ENCODE data around the gene KRT26. TPM values are rescaled to one million over a fixed set of nuclear protein-coding genes. Genes with fewer than 3 reads are reported as not detected.
A peak's percentile ranks its signal among the peaks of the same experiment; 100 is the strongest.

Gene KRT26
- total RNA-seq, 1 experiment from 2014 or later, result not detected

DNA sequence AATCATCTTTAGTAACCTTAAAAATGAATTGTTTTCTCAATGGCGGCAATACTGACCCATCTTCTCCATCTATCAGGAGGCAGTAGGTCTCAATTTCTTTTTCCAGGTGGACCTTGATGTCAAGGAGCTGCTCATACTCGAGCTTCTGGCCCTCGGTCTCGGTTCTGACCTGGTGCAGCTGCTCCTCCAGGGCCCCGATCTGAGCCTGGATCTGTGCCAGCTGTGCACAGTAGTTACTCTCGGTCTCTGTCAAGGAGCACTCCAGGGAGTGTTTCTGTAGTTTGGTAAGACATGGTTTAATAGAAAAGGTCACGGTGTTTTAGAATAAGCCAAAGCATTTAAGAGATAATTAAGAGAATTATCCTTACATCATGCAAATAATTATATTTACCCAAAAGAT lies 5.5 kb upstream of the KRT26 start:
- ChIA-PET CTCF (no interaction called here), POLR2A (ENCODE audit: unreplicated experiment) (no interaction called here)
- no TSS peak for BruUV-seq (replicated peaks)
- H3K4me1 ChIP-seq (ENCODE audit: insufficient read depth, low read length), result no peaks in the 10 kb centered on the region
- H4K20me1 ChIP-seq (ENCODE audit: low read length), result no peaks in the 10 kb centered on the region
- DNase-seq (no peak), ATAC-seq (no peak)
- TF ChIP-seq, protein P1, sequence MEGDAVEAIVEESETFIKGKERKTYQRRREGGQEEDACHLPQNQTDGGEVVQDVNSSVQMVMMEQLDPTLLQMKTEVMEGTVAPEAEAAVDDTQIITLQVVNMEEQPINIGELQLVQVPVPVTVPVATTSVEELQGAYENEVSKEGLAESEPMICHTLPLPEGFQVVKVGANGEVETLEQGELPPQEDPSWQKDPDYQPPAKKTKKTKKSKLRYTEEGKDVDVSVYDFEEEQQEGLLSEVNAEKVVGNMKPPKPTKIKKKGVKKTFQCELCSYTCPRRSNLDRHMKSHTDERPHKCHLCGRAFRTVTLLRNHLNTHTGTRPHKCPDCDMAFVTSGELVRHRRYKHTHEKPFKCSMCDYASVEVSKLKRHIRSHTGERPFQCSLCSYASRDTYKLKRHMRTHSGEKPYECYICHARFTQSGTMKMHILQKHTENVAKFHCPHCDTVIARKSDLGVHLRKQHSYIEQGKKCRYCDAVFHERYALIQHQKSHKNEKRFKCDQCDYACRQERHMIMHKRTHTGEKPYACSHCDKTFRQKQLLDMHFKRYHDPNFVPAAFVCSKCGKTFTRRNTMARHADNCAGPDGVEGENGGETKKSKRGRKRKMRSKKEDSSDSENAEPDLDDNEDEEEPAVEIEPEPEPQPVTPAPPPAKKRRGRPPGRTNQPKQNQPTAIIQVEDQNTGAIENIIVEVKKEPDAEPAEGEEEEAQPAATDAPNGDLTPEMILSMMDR (conservative IDR thresholded peaks at IDR 0.05; ENCODE audit: low read depth, low read length), result no peak
- TF ChIP-seq EZH2 (IDR thresholded peaks at IDR 0.05; ENCODE audit: low read length, unreplicated experiment), result no peak
- TF ChIP-seq EZH2phosphoT487 (IDR thresholded peaks at IDR 0.05; ENCODE audit: borderline replicate concordance, low read length), result no peak
- H3K27ac ChIP-seq (ENCODE audit: low read length), result no peak overlapping the region
- intact Hi-C loops (cut with micrococcal nuclease), result no loop called here
- no peaks in the 10 kb centered on the region for H3K9me2 ChIP-seq (replicated peaks; ENCODE audit: low read length)
- H3K9ac ChIP-seq (ENCODE audit: low read length), result no peak overlapping the region
- no peaks in the 10 kb centered on the region for H3K79me2 ChIP-seq (ENCODE audit: low read length)
- no peak overlapping the region for H3K4me2 ChIP-seq (ENCODE audit: low read length)
- no peaks in the 10 kb centered on the region for H3F3A ChIP-seq (ENCODE audit: low read length, unreplicated experiment)
- H3K9me3 ChIP-seq (ENCODE audit: low read length), result no peaks in the 10 kb centered on the region
- H3K27me3 ChIP-seq (ENCODE audit: low read length), result no peaks in the 10 kb centered on the region
- H3K4me3 ChIP-seq (ENCODE audit: low read length), result no peak overlapping the region
- H2AFZ ChIP-seq (ENCODE audit: low read length), result no peak overlapping the region
- no peaks in the 10 kb centered on the region for H3K36me3 ChIP-seq (ENCODE audit: low read depth, low read length)

- Histone ChIP-seq H3F3A (ENCODE audit: low read length, unreplicated experiment) (no peaks in the 10 kb centered on the region), H3K36me3 (ENCODE audit: low read depth, low read length) (no peaks in the 10 kb centered on the region), H3K4me2 (ENCODE audit: low read length) (no peak overlapping the region), H3K9ac (ENCODE audit: low read length) (no peak overlapping the region), H3K4me1 (ENCODE audit: insufficient read depth, low read length) (no peaks in the 10 kb centered on the region), H2AFZ (ENCODE audit: low read length) (peak overlapping the region; percentile 25; the same call in 1 of the 2 replicates), H3K79me2 (ENCODE audit: low read length) (no peaks in the 10 kb centered on the region), H3K27me3 (ENCODE audit: low read length) (peaks cover 9% of the 10 kb centered on the region), H3K9me3 (ENCODE audit: low read length) (no peaks in the 10 kb centered on the region), H4K20me1 (ENCODE audit: low read length) (no peaks in the 10 kb centered on the region), H3K4me3 (ENCODE audit: low read length) (no peak overlapping the region), H3K9me2 (replicated peaks; ENCODE audit: low read length) (no peaks in the 10 kb centered on the region), H3K27ac (ENCODE audit: low read length) (no peak overlapping the region)
- CTCF ChIA-PET, result no interaction called here
- no peak for TF ChIP-seq EZH2 (IDR thresholded peaks at IDR 0.05; ENCODE audit: low read length, unreplicated experiment)
- TF ChIP-seq, protein P1 (conservative IDR thresholded peaks at IDR 0.05; ENCODE audit: low read depth, low read length), result no peak
- no peak for TF ChIP-seq EZH2phosphoT487 (IDR thresholded peaks at IDR 0.05; ENCODE audit: borderline replicate concordance, low read length)
- intact Hi-C loops (cut with micrococcal nuclease), result no loop called here
- no peak for DNase-seq
- ATAC-seq, result no peak
- no TSS peak for BruUV-seq (replicated peaks)
- POLR2A ChIA-PET (ENCODE audit: unreplicated experiment), result no interaction called here
These were observed 3.9 kb upstream of the KRT26 start for GRCh38 chr17:40775945-40776344.

- Histone ChIP-seq H3K27me3 (ENCODE audit: low read length) (no peaks in the 10 kb centered on the region), H4K20me1 (ENCODE audit: low read length) (no peaks in the 10 kb centered on the region), H3K9me2 (replicated peaks; ENCODE audit: low read length) (no peaks in the 10 kb centered on the region), H3K36me3 (ENCODE audit: low read depth, low read length) (no peaks in the 10 kb centered on the region), H2AFZ (ENCODE audit: low read length) (no peak overlapping the region), H3K79me2 (ENCODE audit: low read length) (no peaks in the 10 kb centered on the region), H3K4me1 (ENCODE audit: insufficient read depth, low read length) (no peaks in the 10 kb centered on the region), H3F3A (ENCODE audit: low read length, unreplicated experiment) (no peaks in the 10 kb centered on the region), H3K27ac (ENCODE audit: low read length) (no peak overlapping the region), H3K9ac (ENCODE audit: low read length) (no peak overlapping the region), H3K4me2 (ENCODE audit: low read length) (no peak overlapping the region), H3K4me3 (ENCODE audit: low read length) (no peak overlapping the region), H3K9me3 (ENCODE audit: low read length) (peaks cover 9% of the 10 kb centered on the region; the same call in 1 of the 2 replicates)
- DNase-seq, result no peak
- ChIA-PET CTCF (no interaction called here), POLR2A (ENCODE audit: unreplicated experiment) (no interaction called here)
- intact Hi-C loops (cut with micrococcal nuclease), result no loop called here
- no peak for ATAC-seq
- BruUV-seq (replicated peaks), result no TSS peak
- TF ChIP-seq, protein P1 (conservative IDR thresholded peaks at IDR 0.05; ENCODE audit: low read depth, low read length), result no peak
- no peak for TF ChIP-seq EZH2 (IDR thresholded peaks at IDR 0.05; ENCODE audit: low read length, unreplicated experiment)
- TF ChIP-seq EZH2phosphoT487 (IDR thresholded peaks at IDR 0.05; ENCODE audit: borderline replicate concordance, low read length), result no peak
These were observed 6.3 kb downstream of the KRT26 start for GRCh38 chr17:40765657-40766056.
